NCI-H460 (cell line): ENCODE data around the gene DNM1L. TPM values are rescaled to one million over a fixed set of nuclear protein-coding genes. Genes with fewer than 3 reads are reported as not detected.

Experiments used
- small RNA-seq, 2 experiments: library from RNA; depleted of rRNA; stranded (forward); fragments of <200 nt; gene quantifications; one replicate each; pipeline ENCODE3, GENCODE V24; 2014
- total RNA-seq: library from RNA; depleted of rRNA; stranded (reverse); fragments of >200 nt; shearing (Covaris generic); gene quantifications from 2 replicates; pipeline ENCODE4 v1.2.3, GENCODE V29; 2014; rRNA removed

The DNM1L gene
- total RNA-seq, 1 experiment from 2014 or later: 72.5 TPM

Small RNAs within 50 kb of the gene (small RNA-seq; reads per million reads assigned to genes)
- 0 reads per million in 2 experiments for gene RF00019

Other genes starting within 250 kb of the DNM1L start
- 30.8 and 31.2 TPM in 2 replicates for gene YARS2, start 76.6 kb downstream of the DNM1L start, total RNA-seq
- 4.0 and 4.4 TPM in 2 replicates for gene PKP2, start 217.5 kb downstream of the DNM1L start, total RNA-seq